ENCODE data around the gene CFAP119.

GRCh38 chr16:30764086-30764485 is 2.2 kb upstream of the CFAP119 start:
- TF ChIP-seq CREB5 (CRISPR knock-in tag; IDR thresholded peaks at IDR 0.05; ENCODE audit: low read depth) = no peak
- TF ChIP-seq SNAI2 (CRISPR knock-in tag; IDR thresholded peaks at IDR 0.05) = no peak
- TF ChIP-seq ZFP3 (CRISPR knock-in tag; IDR thresholded peaks at IDR 0.05) = no peak
- no peak for TF ChIP-seq ZFP30 (CRISPR knock-in tag; IDR thresholded peaks at IDR 0.05)
- no peak for TF ChIP-seq ESRRG (CRISPR knock-in tag; IDR thresholded peaks at IDR 0.05)
- no peak for TF ChIP-seq ZNF8 (CRISPR knock-in tag; IDR thresholded peaks at IDR 0.05)
- TF ChIP-seq, protein P1, sequence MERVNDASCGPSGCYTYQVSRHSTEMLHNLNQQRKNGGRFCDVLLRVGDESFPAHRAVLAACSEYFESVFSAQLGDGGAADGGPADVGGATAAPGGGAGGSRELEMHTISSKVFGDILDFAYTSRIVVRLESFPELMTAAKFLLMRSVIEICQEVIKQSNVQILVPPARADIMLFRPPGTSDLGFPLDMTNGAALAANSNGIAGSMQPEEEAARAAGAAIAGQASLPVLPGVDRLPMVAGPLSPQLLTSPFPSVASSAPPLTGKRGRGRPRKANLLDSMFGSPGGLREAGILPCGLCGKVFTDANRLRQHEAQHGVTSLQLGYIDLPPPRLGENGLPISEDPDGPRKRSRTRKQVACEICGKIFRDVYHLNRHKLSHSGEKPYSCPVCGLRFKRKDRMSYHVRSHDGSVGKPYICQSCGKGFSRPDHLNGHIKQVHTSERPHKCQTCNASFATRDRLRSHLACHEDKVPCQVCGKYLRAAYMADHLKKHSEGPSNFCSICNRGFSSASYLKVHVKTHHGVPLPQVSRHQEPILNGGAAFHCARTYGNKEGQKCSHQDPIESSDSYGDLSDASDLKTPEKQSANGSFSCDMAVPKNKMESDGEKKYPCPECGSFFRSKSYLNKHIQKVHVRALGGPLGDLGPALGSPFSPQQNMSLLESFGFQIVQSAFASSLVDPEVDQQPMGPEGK (CRISPR knock-in tag; IDR thresholded peaks at IDR 0.05; ENCODE audit: borderline replicate concordance) = no peak
- no peak for TF ChIP-seq ARNTL (CRISPR knock-in tag; IDR thresholded peaks at IDR 0.05; ENCODE audit: borderline replicate concordance, low read depth)
- TF ChIP-seq TCF4 (CRISPR knock-in tag; IDR thresholded peaks at IDR 0.05; ENCODE audit: borderline replicate concordance) = no peak
- no peak for TF ChIP-seq TSHZ2 (CRISPR knock-in tag; IDR thresholded peaks at IDR 0.05)

Measured in SK-N-SH treated with all-trans-retinoic acid at 6 μM for 48 hours (cell line).